Measurements from ENCODE around the gene SIGLEC9.

SIGLEC9 gene

DNA sequence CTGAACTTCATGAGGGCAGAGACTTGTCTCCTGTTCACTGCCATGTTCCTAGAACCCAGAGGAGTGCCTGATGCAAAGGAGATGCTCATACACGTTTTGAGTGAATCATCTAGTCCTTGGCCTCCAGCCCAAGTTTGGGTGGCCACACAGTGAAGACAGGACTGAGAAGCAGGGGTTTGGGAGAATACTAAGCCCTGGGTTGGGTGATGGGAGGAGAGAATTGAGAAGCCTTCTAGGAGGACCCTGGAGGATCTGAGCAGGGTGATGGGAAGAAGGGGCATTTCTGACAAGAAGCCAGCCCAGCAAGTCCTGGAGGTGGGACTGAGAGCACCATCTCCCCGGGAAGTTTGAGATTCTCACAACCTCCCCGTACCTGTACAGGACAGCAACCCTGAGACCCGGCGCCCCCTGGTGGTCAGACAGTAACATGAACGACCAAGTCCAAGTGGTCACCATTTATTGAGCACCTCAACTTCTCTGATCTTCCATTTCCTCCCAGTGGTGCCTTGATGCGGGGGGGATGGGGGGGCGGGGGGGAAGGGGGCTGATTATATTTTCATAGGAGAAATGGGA, 27.5 kb upstream of the SIGLEC9 start:
- no CpG with 5 or more reads among the region's 8 CpGs for WGBS (ENCODE audit: insufficient coverage, insufficient read length)
- no peaks in the 10 kb centered on the region; the same call in 1 of the 2 replicates for H3K4me1 ChIP-seq (ENCODE audit: control insufficient read depth, insufficient read depth, low read length)
- H3K27me3 ChIP-seq (ENCODE audit: control insufficient read depth, insufficient read depth, low read length) = no peaks in the 10 kb centered on the region
- H3K36me3 ChIP-seq (ENCODE audit: control insufficient read depth, insufficient read depth, low read length) = no peaks in the 10 kb centered on the region; the same call in 1 of the 2 replicates
- no peaks in the 10 kb centered on the region for H3K9me3 ChIP-seq (ENCODE audit: control insufficient read depth, insufficient read depth, low read length)
- DNase-seq (ENCODE audit: low read depth, low spot score) = no peak
- H3K4me3 ChIP-seq (ENCODE audit: low read length) = no peak overlapping the region
- no peak overlapping the region for H3K27ac ChIP-seq (ENCODE audit: low read length)

DNA sequence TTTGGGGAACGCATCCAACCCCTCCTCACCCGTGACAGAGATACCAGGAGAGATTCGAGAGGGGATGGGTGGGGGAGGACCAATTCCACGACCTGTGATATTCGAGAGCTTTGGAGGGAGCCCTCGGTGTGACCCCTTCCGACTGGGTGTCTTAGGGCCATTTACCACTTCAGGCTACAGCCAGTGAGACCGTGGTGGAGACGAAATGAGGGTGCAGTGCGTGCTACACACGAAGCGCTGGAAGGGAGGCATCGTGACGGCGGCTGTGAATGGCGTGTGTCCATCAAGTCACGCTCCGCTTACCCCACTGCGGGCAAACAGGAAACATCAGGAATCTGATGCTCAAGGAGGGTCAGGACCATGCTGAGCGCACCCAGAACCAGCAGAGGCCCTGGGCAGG, 26.9 kb upstream of the SIGLEC9 start:
- no peak overlapping the region for H3K27ac ChIP-seq (ENCODE audit: low read length)
- no peaks in the 10 kb centered on the region; the same call in 1 of the 2 replicates for H3K36me3 ChIP-seq (ENCODE audit: control insufficient read depth, insufficient read depth, low read length)
- no peaks in the 10 kb centered on the region for H3K27me3 ChIP-seq (ENCODE audit: control insufficient read depth, insufficient read depth, low read length)
- H3K4me1 ChIP-seq (ENCODE audit: control insufficient read depth, insufficient read depth, low read length) = no peaks in the 10 kb centered on the region; the same call in 1 of the 2 replicates
- DNase-seq (ENCODE audit: low read depth, low spot score) = no peak
- no peaks in the 10 kb centered on the region for H3K9me3 ChIP-seq (ENCODE audit: control insufficient read depth, insufficient read depth, low read length)
- no CpG with 5 or more reads among the region's 20 CpGs for WGBS (ENCODE audit: insufficient coverage, insufficient read length)
- H3K4me3 ChIP-seq (ENCODE audit: low read length) = no peak overlapping the region

DNA sequence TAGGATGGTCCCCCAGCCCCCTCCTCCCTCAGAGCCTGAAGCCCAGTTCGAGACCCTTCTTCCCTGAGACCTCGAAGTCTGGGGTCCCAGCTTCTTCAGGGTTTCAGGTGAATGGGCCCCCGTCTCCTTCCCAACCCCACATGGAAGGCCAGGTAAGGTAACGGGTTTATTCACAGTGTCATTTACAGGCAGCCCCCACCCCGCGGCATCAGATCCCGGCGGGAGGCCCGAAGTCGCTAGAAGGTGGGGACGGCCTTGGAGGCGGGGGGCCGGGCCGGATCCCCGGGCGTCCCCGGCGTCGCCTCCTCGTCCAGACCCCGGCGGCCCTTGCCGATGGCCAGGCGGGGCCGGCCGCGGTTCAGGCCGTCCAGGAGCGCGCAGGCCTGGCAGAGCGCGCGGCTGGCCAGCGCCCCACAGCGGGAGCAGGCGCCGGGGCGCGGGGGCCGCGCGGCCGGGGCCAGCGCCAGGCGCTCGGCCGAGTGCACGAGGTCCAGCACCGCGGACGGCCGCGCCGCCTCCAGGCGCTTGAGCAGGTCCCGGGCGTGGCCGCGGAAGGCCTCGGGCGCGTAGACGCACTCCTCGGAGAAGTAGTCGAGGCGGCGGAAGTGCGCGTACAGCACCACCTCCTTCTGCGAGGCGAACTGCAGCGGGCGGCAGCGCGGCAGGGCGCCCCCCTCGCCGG, 26.2 kb upstream of the SIGLEC9 start:
- H3K4me3 ChIP-seq (ENCODE audit: low read length) = no peak overlapping the region
- WGBS (ENCODE audit: insufficient coverage, insufficient read length) = no CpG with 5 or more reads among the region's 78 CpGs
- H3K9me3 ChIP-seq (ENCODE audit: control insufficient read depth, insufficient read depth, low read length) = no peaks in the 10 kb centered on the region
- no peak for DNase-seq (ENCODE audit: low read depth, low spot score)
- H3K4me1 ChIP-seq (ENCODE audit: control insufficient read depth, insufficient read depth, low read length) = no peaks in the 10 kb centered on the region; the same call in 1 of the 2 replicates
- no peaks in the 10 kb centered on the region for H3K27me3 ChIP-seq (ENCODE audit: control insufficient read depth, insufficient read depth, low read length)
- H3K36me3 ChIP-seq (ENCODE audit: control insufficient read depth, insufficient read depth, low read length) = no peaks in the 10 kb centered on the region; the same call in 1 of the 2 replicates
- H3K27ac ChIP-seq (ENCODE audit: low read length) = no peak overlapping the region

DNA sequence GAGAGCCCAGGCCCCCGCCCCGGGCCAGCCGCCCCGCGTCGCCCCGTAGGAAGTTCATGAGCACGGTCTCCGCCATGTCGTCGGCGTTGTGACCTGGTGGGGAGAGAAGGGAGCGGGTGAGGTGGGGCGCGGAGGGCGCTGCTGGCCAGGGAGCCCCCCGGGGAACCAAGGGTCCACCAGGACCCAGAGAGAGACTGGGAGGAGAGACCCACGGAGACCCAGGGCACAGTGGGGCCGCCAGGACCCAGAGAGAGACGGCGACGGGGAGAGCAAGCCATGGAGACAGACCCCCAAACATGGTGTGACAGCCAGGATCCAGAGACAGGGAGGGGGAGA, 25.7 kb upstream of the SIGLEC9 start:
- Histone ChIP-seq H3K9me3 (ENCODE audit: control insufficient read depth, insufficient read depth, low read length) (no peaks in the 10 kb centered on the region), H3K4me1 (ENCODE audit: control insufficient read depth, insufficient read depth, low read length) (no peaks in the 10 kb centered on the region; the same call in 1 of the 2 replicates), H3K27me3 (ENCODE audit: control insufficient read depth, insufficient read depth, low read length) (no peaks in the 10 kb centered on the region), H3K27ac (ENCODE audit: low read length) (no peak overlapping the region), H3K4me3 (ENCODE audit: low read length) (no peak overlapping the region), H3K36me3 (ENCODE audit: control insufficient read depth, insufficient read depth, low read length) (peaks cover 4% of the 10 kb centered on the region; the same call in 1 of the 2 replicates)
- no peak for DNase-seq (ENCODE audit: low read depth, low spot score)
- no CpG with 5 or more reads among the region's 22 CpGs for WGBS (ENCODE audit: insufficient coverage, insufficient read length)

DNA sequence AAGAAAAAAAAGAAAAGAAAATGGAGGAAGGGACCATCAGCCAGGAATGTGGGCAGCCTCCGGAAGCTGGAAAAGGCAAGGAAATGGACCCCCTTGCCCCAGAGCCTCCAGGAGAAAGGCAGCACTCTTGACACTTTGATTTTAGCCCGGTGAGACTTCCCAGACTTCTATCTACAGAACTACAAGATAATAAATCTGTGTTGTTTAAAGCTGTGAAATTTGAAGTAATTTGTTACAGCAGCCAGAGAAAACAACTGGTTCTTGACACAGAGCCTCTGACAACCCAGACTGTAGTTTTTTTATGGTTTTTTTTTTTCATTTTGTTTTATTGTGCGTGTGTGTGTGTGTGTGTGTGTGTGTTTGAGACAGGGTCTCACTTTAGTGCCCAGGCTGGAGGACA, 24.1 kb upstream of the SIGLEC9 start:
- no peak overlapping the region for H3K27ac ChIP-seq (ENCODE audit: low read length)
- DNase-seq (ENCODE audit: low read depth, low spot score) = no peak
- WGBS (ENCODE audit: insufficient coverage, insufficient read length) = no CpG with 5 or more reads among the region's 3 CpGs

DNA sequence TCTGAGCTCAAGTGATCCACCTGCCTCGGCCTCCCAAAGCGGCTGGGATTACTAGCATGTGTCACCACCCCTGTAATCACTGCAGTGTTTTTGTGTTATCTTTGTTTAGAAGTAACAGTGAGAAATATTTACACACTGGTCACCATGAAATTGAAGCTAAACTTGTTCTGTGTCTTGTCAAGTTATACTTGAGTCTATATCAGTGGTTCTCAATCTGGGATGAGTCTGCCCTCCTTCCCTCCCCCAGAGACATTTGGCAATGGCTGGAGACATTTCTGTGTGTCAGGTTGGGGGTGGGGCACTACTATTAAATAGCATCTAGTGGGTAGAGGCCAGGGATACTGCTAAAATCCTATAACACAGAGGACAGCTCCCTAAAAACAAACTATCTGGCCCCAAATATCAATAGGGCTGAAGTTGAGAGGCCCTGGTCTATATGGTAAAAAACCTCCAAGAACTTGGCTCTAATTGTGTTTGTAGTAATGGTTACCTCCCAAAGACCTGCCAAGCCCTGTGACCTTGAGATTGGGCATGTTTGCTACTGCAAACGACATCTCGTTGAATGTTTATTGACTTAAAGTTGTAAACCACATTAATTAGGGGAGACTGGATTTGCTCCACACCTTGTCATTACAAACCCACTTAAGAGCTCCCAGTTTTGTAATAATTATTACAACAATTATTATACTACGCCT, 23.4 kb upstream of the SIGLEC9 start:
- Histone ChIP-seq H3K36me3 (ENCODE audit: control insufficient read depth, insufficient read depth, low read length) (peaks cover 8% of the 10 kb centered on the region; the same call in 1 of the 2 replicates), H3K27ac (ENCODE audit: low read length) (no peak overlapping the region), H3K4me3 (ENCODE audit: low read length) (no peak overlapping the region), H3K9me3 (ENCODE audit: control insufficient read depth, insufficient read depth, low read length) (no peaks in the 10 kb centered on the region), H3K4me1 (ENCODE audit: control insufficient read depth, insufficient read depth, low read length) (no peaks in the 10 kb centered on the region; the same call in 1 of the 2 replicates), H3K27me3 (ENCODE audit: control insufficient read depth, insufficient read depth, low read length) (no peaks in the 10 kb centered on the region)
- WGBS (ENCODE audit: insufficient coverage, insufficient read length) = no CpG with 5 or more reads among the region's 5 CpGs
- DNase-seq (ENCODE audit: low read depth, low spot score) = no peak

More for the DNA sequence above, 24.1 kb upstream of the SIGLEC9 start:
- Histone ChIP-seq H3K4me3 (ENCODE audit: low read length) (no peak overlapping the region), H3K4me1 (ENCODE audit: control insufficient read depth, insufficient read depth, low read length) (no peaks in the 10 kb centered on the region; the same call in 1 of the 2 replicates), H3K27me3 (ENCODE audit: control insufficient read depth, insufficient read depth, low read length) (no peaks in the 10 kb centered on the region), H3K9me3 (ENCODE audit: control insufficient read depth, insufficient read depth, low read length) (no peaks in the 10 kb centered on the region), H3K36me3 (ENCODE audit: control insufficient read depth, insufficient read depth, low read length) (peaks cover 8% of the 10 kb centered on the region; the same call in 1 of the 2 replicates)

DNA sequence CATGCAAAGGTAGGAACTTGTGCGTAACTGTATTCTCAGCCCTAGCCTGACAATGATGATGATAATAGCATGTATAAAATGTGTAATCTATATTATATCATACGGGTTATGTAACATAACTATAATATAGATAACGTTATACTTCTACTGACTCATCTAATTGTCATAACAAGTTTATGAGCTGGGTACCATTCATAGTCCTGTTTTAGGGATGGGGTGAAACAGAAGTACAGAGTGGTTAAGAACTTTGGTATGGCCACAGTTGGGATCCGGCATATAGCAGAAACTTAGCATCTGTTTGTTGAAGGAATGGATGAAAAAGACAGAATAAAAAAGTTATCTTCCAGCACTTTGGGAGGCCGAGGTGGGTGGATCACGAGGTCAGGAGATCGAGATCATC, 21.7 kb upstream of the SIGLEC9 start:
- DNase-seq (ENCODE audit: low read depth, low spot score) = no peak
- Histone ChIP-seq H3K36me3 (ENCODE audit: control insufficient read depth, insufficient read depth, low read length) (peaks cover 8% of the 10 kb centered on the region; the same call in 1 of the 2 replicates), H3K4me3 (ENCODE audit: low read length) (no peak overlapping the region), H3K27me3 (ENCODE audit: control insufficient read depth, insufficient read depth, low read length) (no peaks in the 10 kb centered on the region), H3K4me1 (ENCODE audit: control insufficient read depth, insufficient read depth, low read length) (peaks cover 1% of the 10 kb centered on the region; the same call in 1 of the 2 replicates), H3K27ac (ENCODE audit: low read length) (no peak overlapping the region), H3K9me3 (ENCODE audit: control insufficient read depth, insufficient read depth, low read length) (no peaks in the 10 kb centered on the region)
- no CpG with 5 or more reads among the region's 7 CpGs for WGBS (ENCODE audit: insufficient coverage, insufficient read length)

DNA sequence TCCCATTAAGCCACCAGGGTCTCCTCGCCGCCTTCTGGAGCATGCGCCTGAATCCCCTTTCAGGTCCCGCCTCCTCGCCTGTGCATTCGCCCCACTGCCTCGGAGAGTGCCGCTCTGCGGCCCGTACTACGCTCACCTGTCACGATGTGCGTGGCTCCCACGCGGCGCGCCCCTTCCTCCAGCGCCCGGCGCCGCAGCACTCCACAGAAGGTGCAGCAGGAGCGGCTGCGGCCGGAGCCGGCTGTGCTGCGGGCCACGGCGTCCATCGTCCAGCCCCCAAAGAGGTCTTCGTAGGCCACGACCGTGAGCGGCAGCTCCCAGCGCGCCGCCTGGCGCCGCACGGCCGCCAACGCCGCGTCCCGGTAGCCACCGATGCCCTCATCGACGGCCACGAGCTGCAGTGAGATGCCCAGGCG, 20.8 kb upstream of the SIGLEC9 start:
- H3K4me1 ChIP-seq (ENCODE audit: control insufficient read depth, insufficient read depth, low read length) = peaks cover 1% of the 10 kb centered on the region; the same call in 1 of the 2 replicates
- H3K27ac ChIP-seq (ENCODE audit: low read length) = no peak overlapping the region
- DNase-seq (ENCODE audit: low read depth, low spot score) = no peak
- WGBS (ENCODE audit: insufficient coverage, insufficient read length) = no CpG with 5 or more reads among the region's 49 CpGs
- H3K4me3 ChIP-seq (ENCODE audit: low read length) = no peak overlapping the region
- H3K27me3 ChIP-seq (ENCODE audit: control insufficient read depth, insufficient read depth, low read length) = no peaks in the 10 kb centered on the region
- peaks cover 8% of the 10 kb centered on the region; the same call in 1 of the 2 replicates for H3K36me3 ChIP-seq (ENCODE audit: control insufficient read depth, insufficient read depth, low read length)
- H3K9me3 ChIP-seq (ENCODE audit: control insufficient read depth, insufficient read depth, low read length) = no peaks in the 10 kb centered on the region

DNA sequence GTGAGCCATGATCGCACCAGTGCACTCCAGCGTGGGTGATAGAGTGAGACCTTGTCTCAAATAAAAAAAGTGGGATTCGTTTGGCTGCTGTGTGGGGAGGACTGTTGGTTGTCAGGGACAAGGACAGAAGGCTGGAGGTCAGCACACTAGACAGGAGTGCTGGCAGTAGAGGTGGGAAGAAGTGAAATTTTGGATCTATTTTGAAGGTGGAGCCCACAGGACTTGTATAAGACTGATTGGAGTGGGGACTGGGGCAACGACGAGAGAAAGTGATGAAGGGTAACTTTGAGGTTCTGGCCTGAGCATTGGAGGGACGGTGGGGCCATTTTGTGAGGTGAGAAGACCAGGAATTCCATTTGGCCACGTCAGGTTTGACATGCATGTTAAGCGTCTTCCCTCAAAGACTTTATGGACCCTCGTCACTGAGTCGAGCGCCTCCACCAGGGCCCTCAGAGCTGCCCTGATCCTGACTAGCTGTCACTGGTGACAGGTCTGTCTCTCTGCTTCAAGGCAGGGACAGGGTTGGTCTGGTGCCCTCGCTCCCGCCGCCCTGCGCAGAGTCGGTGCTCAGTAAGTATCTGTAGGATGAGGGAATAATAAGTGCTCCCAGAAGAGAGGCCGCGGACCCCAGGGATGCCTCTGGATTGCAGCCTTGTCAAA, 17.2 kb upstream of the SIGLEC9 start:
- Histone ChIP-seq H3K27ac (ENCODE audit: low read length) (no peak overlapping the region), H3K4me3 (ENCODE audit: low read length) (peak overlapping the region; percentile 78; the same call in 1 of the 2 replicates), H3K9me3 (ENCODE audit: control insufficient read depth, insufficient read depth, low read length) (no peaks in the 10 kb centered on the region), H3K4me1 (ENCODE audit: control insufficient read depth, insufficient read depth, low read length) (peaks cover 1% of the 10 kb centered on the region; the same call in 1 of the 2 replicates), H3K27me3 (ENCODE audit: control insufficient read depth, insufficient read depth, low read length) (no peaks in the 10 kb centered on the region), H3K36me3 (ENCODE audit: control insufficient read depth, insufficient read depth, low read length) (peaks cover 8% of the 10 kb centered on the region; the same call in 1 of the 2 replicates)
- no peak for DNase-seq (ENCODE audit: low read depth, low spot score)
- no CpG with 5 or more reads among the region's 18 CpGs for WGBS (ENCODE audit: insufficient coverage, insufficient read length)

All from iPS DF 6.9 (cell line).